H9 (cell line): ENCODE measurements around the gene ABCF2. TPM values are rescaled to one million over a fixed set of nuclear protein-coding genes. Genes with fewer than 3 reads are reported as not detected.

ENCODE experiments used
- DNase-seq: peaks from one replicate; pipeline ENCODE4 v3.0.0-alpha.2; 2017
- H2AFZ ChIP-seq: one replicate; pipeline ENCODE4 v1.6.1; 2013; ENCODE audit warnings: mild to moderate bottlenecking, low read length, control low read depth, moderate library complexity
- H2AK5ac ChIP-seq: 2 replicates; pipeline ENCODE4 v1.6.1; 2013; ENCODE audit warnings: low read length, control low read depth, mixed read lengths; ENCODE audit not compliant: insufficient read length
- H2BK120ac ChIP-seq: one replicate; pipeline ENCODE4 v1.6.1; 2013; ENCODE audit warnings: low read depth, mild to moderate bottlenecking, low read length, control low read depth, inconsistent platforms; ENCODE audit not compliant: poor library complexity, severe bottlenecking
- H2BK12ac ChIP-seq: 2 replicates; pipeline ENCODE4 v1.6.1; 2013; ENCODE audit warnings: low read length, control low read depth, mixed read lengths, low read depth; ENCODE audit not compliant: insufficient read length
- H2BK15ac ChIP-seq: 2 replicates; pipeline ENCODE4 v1.6.1; 2013; ENCODE audit warnings: low read depth, low read length, control low read depth
- H2BK20ac ChIP-seq: one replicate; pipeline ENCODE4 v1.6.1; 2013; ENCODE audit warnings: low read depth, mild to moderate bottlenecking, low read length, control low read depth, inconsistent platforms; ENCODE audit not compliant: poor library complexity, severe bottlenecking
- H2BK5ac ChIP-seq: 2 replicates; pipeline ENCODE4 v1.6.1; 2013; ENCODE audit warnings: low read length, control low read depth, mixed read lengths; ENCODE audit not compliant: insufficient read length
- H3K14ac ChIP-seq: 2 replicates; pipeline ENCODE4 v1.6.1; 2013; ENCODE audit warnings: low read length, control low read depth; ENCODE audit not compliant: insufficient read depth
- H3K18ac ChIP-seq: 2 replicates; pipeline ENCODE4 v1.6.1; 2013; ENCODE audit warnings: low read depth, mild to moderate bottlenecking, mixed read lengths, low read length, control low read depth; ENCODE audit not compliant: insufficient read length
- H3K23ac ChIP-seq: 2 replicates; pipeline ENCODE4 v1.6.1; 2013; ENCODE audit warnings: low read length, control low read depth, mixed read lengths, low read depth; ENCODE audit not compliant: insufficient read length
- H3K23me2 ChIP-seq: 2 replicates; pipeline ENCODE4 v1.6.1; 2013; ENCODE audit warnings: low read depth, mild to moderate bottlenecking, mixed read lengths, low read length, control low read depth; ENCODE audit not compliant: insufficient read length, poor library complexity, severe bottlenecking
- H3K27ac ChIP-seq: 2 replicates; pipeline ENCODE4 v1.5.1; 2013; ENCODE audit warnings: low read length, control low read depth, mixed read lengths, low read depth; ENCODE audit not compliant: insufficient read length
- H3K27me3 ChIP-seq: 2 replicates; pipeline ENCODE4 v1.6.1; 2013; ENCODE audit warnings: low read length, control low read depth, inconsistent platforms; ENCODE audit not compliant: insufficient read depth
- H3K4ac ChIP-seq: 2 replicates; pipeline ENCODE4 v1.6.1; 2013; ENCODE audit warnings: low read depth, mild to moderate bottlenecking, control low read depth, inconsistent platforms, low read length, moderate library complexity
- H3K4me1 ChIP-seq: 2 replicates; pipeline ENCODE4 v1.6.1; 2013; ENCODE audit warnings: low read length, control low read depth, inconsistent platforms; ENCODE audit not compliant: insufficient read depth
- H3K4me2 ChIP-seq: 2 replicates; pipeline ENCODE4 v1.6.1; 2013; ENCODE audit warnings: low read length, control low read depth, mixed read lengths; ENCODE audit not compliant: insufficient read length, insufficient read depth
- H3K56ac ChIP-seq: 2 replicates; pipeline ENCODE4 v1.6.1; 2013; ENCODE audit warnings: low read depth, mild to moderate bottlenecking, mixed read lengths, low read length, control low read depth; ENCODE audit not compliant: insufficient read length
- H3K79me1 ChIP-seq: 2 replicates; pipeline ENCODE4 v1.6.1; 2013; ENCODE audit warnings: low read depth, mild to moderate bottlenecking, moderate library complexity, low read length, control low read depth, inconsistent platforms; ENCODE audit not compliant: insufficient read depth, poor library complexity, severe bottlenecking
- H3K79me2 ChIP-seq: 2 replicates; pipeline ENCODE4 v1.6.1; 2013; ENCODE audit warnings: low read length, control low read depth, inconsistent platforms; ENCODE audit not compliant: insufficient read depth
- H3K9ac ChIP-seq: 2 replicates; pipeline ENCODE4 v1.6.1; 2013; ENCODE audit warnings: low read length, control low read depth, mixed read lengths; ENCODE audit not compliant: insufficient read length; ENCODE audit errors: extremely low read depth
- H3K9me3 ChIP-seq: one replicate; pipeline ENCODE4 v1.6.1; 2013; ENCODE audit warnings: low read depth, low read length, inconsistent platforms; ENCODE audit not compliant: control insufficient read depth
- H3T11ph ChIP-seq: one replicate; pipeline ENCODE4 v1.6.1; 2013; ENCODE audit warnings: mild to moderate bottlenecking, low read length, control low read depth, inconsistent platforms
- H4K20me1 ChIP-seq: one replicate; pipeline ENCODE4 v1.6.1; 2013; ENCODE audit not compliant: control insufficient read depth, insufficient read length, insufficient read depth
- H4K5ac ChIP-seq: 2 replicates; pipeline ENCODE4 v1.6.1; 2013; ENCODE audit warnings: low read depth, mild to moderate bottlenecking, mixed read lengths, low read length, control low read depth; ENCODE audit not compliant: insufficient read length
- H4K8ac ChIP-seq: replicated peaks from 2 replicates; pipeline ENCODE4 v1.6.1; 2013; ENCODE audit warnings: low read length, control low read depth, mixed read lengths, low read depth; ENCODE audit not compliant: insufficient read length
- H4K91ac ChIP-seq: 2 replicates; pipeline ENCODE4 v1.6.1; 2013; ENCODE audit warnings: low read depth, mild to moderate bottlenecking, moderate library complexity, mixed read lengths, low read length, control low read depth; ENCODE audit not compliant: insufficient read length
- H3K27ac Mint-ChIP-seq, 3 experiments: 2 replicates in 2 of 3; 3 replicates in 1 of 3; pipeline ENCODE4 v1.8.0; 2020 to 2021; ENCODE audit warnings: mixed read lengths in 3 of 3, mild to moderate bottlenecking in 1 of 3, moderate library complexity in 1 of 3
- H3K27me3 Mint-ChIP-seq: 2 replicates; pipeline ENCODE4 v1.8.0; 2021; ENCODE audit warnings: low read depth, mild to moderate bottlenecking, moderate library complexity, mixed read lengths
- H3K36me3 Mint-ChIP-seq, 3 experiments: 2 replicates in 2 of 3; 3 replicates in 1 of 3; pipeline ENCODE4 v1.8.0; 2020 to 2021; ENCODE audit warnings: low read depth in 3 of 3, mixed read lengths in 3 of 3; ENCODE audit not compliant: insufficient read depth in 1 of 3
- H3K4me1 Mint-ChIP-seq, 2 experiments: 2 replicates each; pipeline ENCODE4 v1.8.0; 2020; ENCODE audit warnings: mixed read lengths in 2 of 2
- H3K4me3 Mint-ChIP-seq, 2 experiments: 2 replicates in 1 of 2; 3 replicates in 1 of 2; pipeline ENCODE4 v1.8.0; 2020 to 2021; ENCODE audit warnings: mild to moderate bottlenecking in 2 of 2, mixed read lengths in 2 of 2, moderate library complexity in 1 of 2
- H3K9me3 Mint-ChIP-seq, 2 experiments: 2 replicates in 1 of 2; 3 replicates in 1 of 2; pipeline ENCODE4 v1.8.0; 2020; ENCODE audit warnings: mild to moderate bottlenecking in 2 of 2, mixed read lengths in 2 of 2, moderate library complexity in 1 of 2
- WGBS: extraction: QIAGEN DNeasy Blood & Tissue Kit; methylation state at CpG from one replicate; pipeline ENCODE4 v1.1.7; 2013; ENCODE audit warnings: missing lambda C conversion rate, low lambda C conversion rate, mixed read lengths; ENCODE audit not compliant: insufficient read length; ENCODE audit errors: extremely low coverage; 5-methylcytosine and 5-hydroxymethylcytosine counted together
- total RNA-seq: library from RNA; stranded (reverse); gene quantifications from 2 replicates; pipeline ENCODE4 v1.2.1, GENCODE V29; 2021
- TF ChIP-seq, protein P1 (sequence below): fragments of 200-600 bp; sonication (generic); conservative IDR thresholded peaks from 3 replicates; pipeline ENCODE4 v1.8.0; 2021; ENCODE audit warnings: antibody characterized with exemption, mild to moderate bottlenecking

Gene ABCF2
- total RNA-seq, 1 experiment from 2014 or later = 70.1 TPM

DNA sequence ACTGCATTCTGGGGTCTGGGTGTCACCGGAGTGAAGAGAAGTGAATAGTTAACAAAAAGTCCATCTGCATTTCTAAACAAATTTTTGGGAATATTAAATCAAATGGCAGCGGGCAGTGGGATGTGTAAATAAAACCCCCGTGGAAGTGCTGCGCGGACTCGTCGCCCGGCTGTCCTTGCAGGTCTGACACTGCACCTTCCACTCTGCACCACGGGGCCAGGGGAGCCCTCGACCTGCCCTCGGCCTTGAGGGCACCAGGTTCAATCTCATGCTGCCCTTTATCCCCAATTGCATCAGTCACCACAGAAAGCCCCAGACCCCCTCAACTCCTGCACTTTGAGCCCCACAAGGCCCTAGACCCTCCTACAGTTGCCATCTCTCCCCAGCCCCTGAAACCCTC is 27.8 kb upstream of the ABCF2 start:
- Histone ChIP-seq H2AFZ (no peak overlapping the region), H3K27ac (no peak overlapping the region), H3T11ph (no peak overlapping the region), H3K56ac (no peak overlapping the region), H4K91ac (no peak overlapping the region), H2BK12ac (no peak overlapping the region), H2AK5ac (no peak overlapping the region), H4K5ac (no peak overlapping the region), H4K20me1 (no peaks in the 10 kb centered on the region), H3K14ac (no peak overlapping the region), H3K9me3 (no peaks in the 10 kb centered on the region), H3K4ac (no peak overlapping the region), H2BK120ac (no peak overlapping the region), H2BK20ac (no peak overlapping the region), H3K79me2 (no peaks in the 10 kb centered on the region), H3K9ac (no peak overlapping the region), H2BK15ac (no peak overlapping the region), H3K4me2 (no peak overlapping the region), H3K23me2 (peaks cover 11% of the 10 kb centered on the region), H3K4me1 (peaks cover 6% of the 10 kb centered on the region; the same call in 1 of the 2 replicates), H4K8ac (no peak overlapping the region), H3K18ac (no peak overlapping the region), H2BK5ac (no peak overlapping the region), H3K27me3 (peaks cover 7% of the 10 kb centered on the region; the same call in 1 of the 2 replicates), H3K23ac (no peak overlapping the region), H3K79me1 (no peaks in the 10 kb centered on the region)
- H3K9me3 Mint-ChIP-seq = no peaks in the 10 kb centered on the region; a peak in 1 of 5 replicates
- peaks cover 85% of the 10 kb centered on the region for H3K27me3 Mint-ChIP-seq
- no peak overlapping the region; a peak in 1 of 5 replicates for H3K4me3 Mint-ChIP-seq
- no CpG with 5 or more reads among the region's 11 CpGs for WGBS
- H3K36me3 Mint-ChIP-seq = no peaks in the 10 kb centered on the region; a peak in 1 of 7 replicates
- no peak for DNase-seq
- H3K27ac Mint-ChIP-seq = peak overlapping the region in 1 of 3 experiments; percentile 55; a peak in 1 of 7 replicates
- TF ChIP-seq, protein P1, sequence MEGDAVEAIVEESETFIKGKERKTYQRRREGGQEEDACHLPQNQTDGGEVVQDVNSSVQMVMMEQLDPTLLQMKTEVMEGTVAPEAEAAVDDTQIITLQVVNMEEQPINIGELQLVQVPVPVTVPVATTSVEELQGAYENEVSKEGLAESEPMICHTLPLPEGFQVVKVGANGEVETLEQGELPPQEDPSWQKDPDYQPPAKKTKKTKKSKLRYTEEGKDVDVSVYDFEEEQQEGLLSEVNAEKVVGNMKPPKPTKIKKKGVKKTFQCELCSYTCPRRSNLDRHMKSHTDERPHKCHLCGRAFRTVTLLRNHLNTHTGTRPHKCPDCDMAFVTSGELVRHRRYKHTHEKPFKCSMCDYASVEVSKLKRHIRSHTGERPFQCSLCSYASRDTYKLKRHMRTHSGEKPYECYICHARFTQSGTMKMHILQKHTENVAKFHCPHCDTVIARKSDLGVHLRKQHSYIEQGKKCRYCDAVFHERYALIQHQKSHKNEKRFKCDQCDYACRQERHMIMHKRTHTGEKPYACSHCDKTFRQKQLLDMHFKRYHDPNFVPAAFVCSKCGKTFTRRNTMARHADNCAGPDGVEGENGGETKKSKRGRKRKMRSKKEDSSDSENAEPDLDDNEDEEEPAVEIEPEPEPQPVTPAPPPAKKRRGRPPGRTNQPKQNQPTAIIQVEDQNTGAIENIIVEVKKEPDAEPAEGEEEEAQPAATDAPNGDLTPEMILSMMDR = no peak
- peaks cover 26 to 45% of the 10 kb centered on the region in 2 experiments for H3K4me1 Mint-ChIP-seq
